NT2/D1 (cell line): ENCODE data around the gene RBMS3.

Source experiments
- SUZ12 ChIP-seq: IDR thresholded peaks from 2 replicates; pipeline ENCODE4 v1.6.1; 2011; ENCODE audit not compliant: insufficient read length, insufficient read depth; ENCODE audit errors: extremely low read depth
- YY1 ChIP-seq: IDR thresholded peaks from 2 replicates; pipeline ENCODE4 v1.6.1; 2011; ENCODE audit not compliant: insufficient read length, insufficient read depth
- ZNF274 ChIP-seq: IDR thresholded peaks from 2 replicates; pipeline ENCODE4 v1.6.1; 2011; ENCODE audit warnings: mild to moderate bottlenecking, low read depth, low read length

- TF ChIP-seq ZNF274 (no peak), SUZ12 (no peak), YY1 (no peak)
Measured at GRCh38 chr3:29331035-29331434, 50.2 kb downstream of the RBMS3 start.
